ENCODE data around the gene USP22.

USP22 gene

DNA sequence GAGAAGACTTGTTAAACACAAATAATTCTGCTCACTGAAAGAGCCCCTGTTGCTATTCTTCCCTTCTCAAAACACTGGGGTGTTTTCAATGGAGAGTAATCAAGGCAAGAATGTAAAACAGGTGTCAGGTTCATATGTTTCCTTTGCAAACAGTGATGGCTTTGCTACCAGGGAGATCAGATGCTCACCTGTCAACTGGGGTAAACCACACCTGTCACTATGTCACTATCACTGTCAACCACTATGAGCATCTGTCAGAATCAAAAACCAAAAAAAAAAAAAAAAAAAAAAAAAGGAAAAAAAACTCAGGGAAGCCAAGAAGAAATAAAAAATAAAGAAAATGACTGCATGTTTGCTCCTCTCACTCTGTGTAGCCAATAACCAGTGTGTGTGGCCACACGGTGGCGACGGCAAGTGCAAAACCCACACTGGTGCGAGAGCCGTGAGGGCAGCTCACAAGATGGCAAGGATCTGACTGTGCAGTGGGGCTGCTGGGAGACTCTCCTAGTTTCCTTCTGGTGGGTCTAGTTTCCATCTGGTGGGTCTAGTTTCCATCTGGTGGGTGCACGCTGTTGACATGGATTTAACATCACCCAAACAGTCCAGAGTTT is 22.7 kb downstream of the USP22 start:
- no peak for DNase-seq

- DNase-seq, result no peak
Measured at GRCh38 chr17:21018894-21019293, 23.9 kb downstream of the USP22 start.

DNA sequence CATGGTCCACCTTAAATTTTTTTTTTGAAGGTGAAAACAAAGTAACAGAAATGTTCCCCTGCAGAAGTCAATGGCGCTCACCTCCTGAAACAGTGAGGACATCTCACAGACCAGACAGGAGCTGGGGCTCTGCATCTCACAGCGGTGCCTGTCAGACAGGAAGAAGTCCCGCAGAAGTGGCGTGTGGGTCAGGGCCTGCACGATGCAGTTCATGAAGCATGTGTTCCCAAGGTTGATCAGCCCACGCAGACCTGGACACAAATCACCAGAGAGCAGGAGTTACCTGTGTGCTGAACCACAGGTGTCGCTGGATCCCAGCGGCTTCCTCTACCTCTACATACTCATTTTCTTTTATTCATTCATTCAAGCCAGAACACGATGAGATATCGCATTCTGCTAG is 24.9 kb downstream of the USP22 start:
- DNase-seq, result no peak

GRCh38 chr17:21017256-21017655 is 25.6 kb downstream of the USP22 start:
- DNase-seq, result no peak

GRCh38 chr17:21016826-21017225 is 26.0 kb downstream of the USP22 start:
- no peak for DNase-seq

DNA sequence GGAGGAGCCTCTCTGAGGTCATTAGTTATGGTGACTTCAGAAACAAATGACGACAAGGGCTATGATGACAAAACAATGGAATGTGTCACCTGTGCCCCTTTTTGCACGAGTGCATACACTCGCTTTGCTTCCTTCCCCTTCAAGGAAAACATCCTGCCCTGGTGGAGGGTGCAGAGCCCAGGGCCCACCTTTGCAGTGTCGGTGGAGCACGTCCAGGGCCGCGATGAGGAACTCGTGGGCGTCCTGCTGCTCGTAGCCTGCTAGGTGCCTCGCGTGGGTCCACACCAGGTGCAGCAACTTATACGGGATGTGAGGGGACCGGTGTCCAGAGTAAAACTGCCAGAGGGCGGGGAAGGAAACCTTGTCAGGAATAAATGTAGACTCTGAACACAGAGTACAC is 27.2 kb downstream of the USP22 start:
- DNase-seq, result no peak

DNA sequence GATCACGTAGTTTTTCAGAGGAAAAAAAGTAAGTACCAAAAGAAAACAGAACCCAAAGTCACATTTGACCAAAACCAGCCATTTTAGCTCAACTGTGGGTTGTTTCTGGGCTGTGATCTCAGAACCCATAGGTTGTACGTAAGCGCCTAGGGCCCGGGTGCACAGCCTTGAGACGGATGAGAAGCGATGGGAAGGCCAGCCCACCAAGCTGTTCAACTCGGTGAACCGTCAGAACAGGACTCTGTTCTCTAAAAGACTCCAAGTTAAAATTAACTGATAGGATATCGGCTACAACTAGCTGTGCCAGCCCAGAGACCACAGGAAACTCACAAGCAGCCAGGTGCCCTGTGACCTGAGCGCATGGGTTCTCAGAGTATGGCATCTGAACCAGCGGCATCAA is 28.3 kb downstream of the USP22 start:
- no peak for DNase-seq

GRCh38 chr17:21013983-21014382 is 28.8 kb downstream of the USP22 start:
- no peak for DNase-seq

- DNase-seq, result no peak
Measured at GRCh38 chr17:21012736-21013135, 30.1 kb downstream of the USP22 start.

GRCh38 chr17:21010705-21011596 is 31.9 kb downstream of the USP22 start:
- no peak for DNase-seq

- DNase-seq, result no peak
Measured at GRCh38 chr17:21008992-21009671, 33.7 kb downstream of the USP22 start.

- no peak for DNase-seq
Measured at GRCh38 chr17:21008160-21008915, 34.5 kb downstream of the USP22 start.

DNA sequence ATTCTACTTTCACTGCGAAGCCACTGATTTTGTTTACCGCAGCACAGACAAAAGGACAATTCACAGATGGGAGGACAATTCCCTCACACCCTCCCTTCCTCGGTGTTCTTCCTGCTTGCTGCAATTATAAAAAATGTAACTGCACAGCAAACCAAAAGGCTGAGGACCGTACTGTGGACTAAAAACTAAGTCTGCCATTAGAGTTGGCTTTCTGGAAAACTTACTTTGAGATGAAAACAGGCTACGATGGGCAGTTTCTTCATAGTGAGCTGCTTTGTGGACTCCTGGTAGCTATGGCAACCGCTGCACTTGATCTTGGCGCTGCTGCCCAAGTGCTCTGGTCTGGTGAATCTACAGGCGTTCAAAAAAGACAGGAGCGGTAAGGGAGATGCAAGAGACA is 35.2 kb downstream of the USP22 start:
- no peak for DNase-seq

DNA sequence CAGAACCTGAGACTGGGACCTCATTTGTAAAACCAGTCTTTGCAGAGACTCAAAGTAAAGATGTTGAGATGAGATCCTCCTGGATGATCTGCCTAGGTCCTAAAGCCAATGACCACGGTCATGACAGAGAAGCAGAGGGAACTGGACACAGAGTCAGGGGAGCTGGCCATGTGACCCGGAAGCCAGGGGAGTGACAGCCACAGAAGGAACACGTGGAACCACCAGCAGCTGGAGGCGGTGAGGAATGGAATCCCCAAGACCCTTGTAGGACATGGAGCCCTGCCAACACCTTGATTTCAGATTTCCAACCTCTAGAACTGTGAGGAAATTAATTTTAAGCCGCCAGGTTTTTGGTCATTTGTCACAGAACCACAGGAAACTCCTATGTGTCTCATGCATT is 37.0 kb downstream of the USP22 start:
- DNase-seq, result no peak

GRCh38 chr17:21005367-21005766 is 37.4 kb downstream of the USP22 start:
- no peak for DNase-seq

GRCh38 chr17:21004016-21004930 is 38.5 kb downstream of the USP22 start:
- no peak for DNase-seq

DNA sequence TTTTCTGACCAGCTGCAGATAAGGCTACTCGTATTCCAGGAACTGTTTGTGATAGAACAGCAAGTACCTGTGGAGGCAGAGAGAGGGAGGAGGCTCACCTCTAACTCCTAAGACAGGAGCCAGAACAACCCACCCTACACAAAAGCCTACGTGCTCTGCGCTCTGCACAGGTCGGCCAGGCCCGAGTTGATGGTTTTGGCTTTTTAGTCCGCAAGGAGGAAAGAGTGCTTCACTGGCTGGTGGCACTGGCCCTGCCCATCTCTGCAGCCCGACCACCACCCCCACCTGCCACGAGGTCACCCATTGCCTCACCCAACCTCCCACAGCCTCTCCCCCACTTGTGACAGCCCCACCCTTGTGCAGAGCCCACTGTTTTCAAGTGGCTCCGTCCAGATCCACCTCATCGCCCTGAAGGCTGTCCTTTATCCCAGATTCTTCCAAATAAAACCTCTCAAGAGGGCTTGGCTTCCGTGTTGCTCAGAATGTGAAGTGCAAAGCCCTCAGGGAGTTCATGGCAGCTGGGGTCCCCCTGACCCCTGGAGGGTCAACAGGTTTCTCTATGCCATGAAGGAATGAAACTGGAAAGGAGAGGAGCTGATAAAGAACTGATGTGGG is 39.7 kb downstream of the USP22 start:
- no peak for DNase-seq

DNA sequence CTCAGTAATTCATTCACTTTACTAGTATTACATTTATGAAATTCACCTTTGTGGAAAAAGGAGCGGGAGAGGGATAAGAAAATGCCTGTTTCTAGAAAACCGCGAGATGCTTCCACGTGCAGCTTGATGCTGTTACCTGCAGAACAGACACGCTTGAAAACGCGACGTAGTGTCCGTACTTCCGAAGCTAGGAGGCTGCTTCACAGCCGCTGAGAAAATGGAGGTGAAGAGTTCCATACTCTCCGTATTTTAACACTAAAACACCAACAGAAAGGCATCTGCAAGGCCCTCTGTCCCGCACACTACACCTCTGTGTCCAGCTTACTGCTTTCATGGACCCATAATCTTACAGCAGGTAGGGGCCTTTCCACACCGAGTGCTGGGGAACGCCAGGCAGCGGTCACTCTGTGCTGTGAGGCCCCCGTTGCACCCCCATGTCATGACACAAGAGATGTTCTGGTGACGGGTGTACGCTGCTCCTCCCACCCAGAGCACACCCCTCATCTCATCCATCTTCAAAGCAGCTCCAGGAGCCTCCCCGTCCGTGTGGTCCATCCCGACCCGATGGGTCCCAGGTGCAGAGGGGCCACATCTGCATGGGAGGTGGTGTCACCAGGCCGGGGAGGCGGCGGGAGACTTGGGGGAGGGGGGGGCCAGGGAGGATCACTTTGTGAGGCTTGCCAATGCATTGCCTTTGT is 40.4 kb downstream of the USP22 start:
- no peak for DNase-seq

GRCh38 chr17:21001813-21002221 is 41.0 kb downstream of the USP22 start:
- DNase-seq, result no peak

DNA sequence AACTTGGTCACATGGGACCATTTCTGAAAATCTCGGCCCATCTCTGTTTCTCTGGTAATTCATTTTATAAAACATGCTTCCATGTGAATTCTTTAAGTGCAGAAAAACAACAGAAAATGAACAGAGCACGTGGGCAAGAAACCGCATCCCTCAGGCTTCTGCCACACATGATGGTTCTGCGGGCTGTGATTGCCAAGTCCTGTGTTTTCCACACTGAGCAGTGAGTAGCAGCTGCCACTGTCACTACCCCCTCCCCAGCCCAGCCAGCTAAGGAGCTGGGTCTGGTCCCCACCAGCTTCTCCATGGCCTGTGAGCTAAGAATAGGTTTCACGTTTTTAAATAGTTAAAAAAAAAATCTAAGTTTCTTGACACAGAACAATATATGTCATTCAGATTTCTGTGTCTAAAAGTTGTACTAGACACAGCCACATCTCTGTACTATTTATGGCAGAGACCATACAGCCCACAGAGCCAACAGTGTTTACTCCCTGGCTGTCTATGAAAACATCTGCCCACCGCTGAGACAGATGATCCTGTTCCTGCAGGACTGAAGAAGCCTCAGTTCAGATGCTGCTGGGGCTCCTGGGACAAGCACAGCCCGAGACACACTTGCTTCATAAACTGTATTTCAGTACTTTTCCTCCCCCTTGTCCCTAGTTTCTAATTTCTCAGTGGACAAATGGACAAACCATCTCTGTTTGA is 41.5 kb downstream of the USP22 start:
- no peak for DNase-seq

Data from NCI-H1105 treated with DMSO at 0.1 percent for 48 hours (cell line).